HL-60 (cell line): ENCODE data around the gene MUC22.

Source experiments
- DNase-seq, 2 experiments: peaks; one replicate each; pipeline ENCODE4 v3.0.0-alpha.2; 2010 to 2020; ENCODE audit warnings: low read depth in 1 of 2, low spot score in 1 of 2
- H3K27ac ChIP-seq: fragments of 250-450 bp; sonication (Bioruptor Pico); replicated peaks from 2 replicates; pipeline ENCODE4 v1.5.1; 2020; ENCODE audit warnings: mild to moderate bottlenecking, moderate library complexity
- H3K27me3 ChIP-seq: fragments of 250-450 bp; sonication (Bioruptor Pico); 2 replicates; pipeline ENCODE4 v1.5.1; 2021; ENCODE audit warnings: mild to moderate bottlenecking, moderate library complexity; ENCODE audit not compliant: insufficient read depth, poor library complexity, severe bottlenecking
- H3K4me3 ChIP-seq: replicated peaks from 2 replicates; pipeline ENCODE4 v1.5.1; 2011; ENCODE audit warnings: mild to moderate bottlenecking, control low read depth, low read length; ENCODE audit not compliant: insufficient read depth
- CTCF ChIP-seq: IDR thresholded peaks from one replicate; pipeline ENCODE4 v1.5.1; 2011; ENCODE audit warnings: low read length, control low read depth, inconsistent platforms; ENCODE audit not compliant: insufficient read depth
- GABPA ChIP-seq: IDR thresholded peaks from 2 replicates; pipeline ENCODE4 v1.6.1; 2012; ENCODE audit warnings: low read depth
- POLR2AphosphoS5 ChIP-seq: IDR thresholded peaks from 2 replicates; pipeline ENCODE4 v1.6.1; 2012; ENCODE audit warnings: low read depth
- SPI1 ChIP-seq: IDR thresholded peaks from 2 replicates; pipeline ENCODE4 v1.6.1; 2012; ENCODE audit warnings: low read depth, mild to moderate bottlenecking, borderline replicate concordance
- TF ChIP-seq, protein P1 (sequence below): IDR thresholded peaks from 2 replicates; pipeline ENCODE4 v1.6.1; 2012; ENCODE audit warnings: low read depth; ENCODE audit not compliant: insufficient replicate concordance

MUC22 gene

DNA sequence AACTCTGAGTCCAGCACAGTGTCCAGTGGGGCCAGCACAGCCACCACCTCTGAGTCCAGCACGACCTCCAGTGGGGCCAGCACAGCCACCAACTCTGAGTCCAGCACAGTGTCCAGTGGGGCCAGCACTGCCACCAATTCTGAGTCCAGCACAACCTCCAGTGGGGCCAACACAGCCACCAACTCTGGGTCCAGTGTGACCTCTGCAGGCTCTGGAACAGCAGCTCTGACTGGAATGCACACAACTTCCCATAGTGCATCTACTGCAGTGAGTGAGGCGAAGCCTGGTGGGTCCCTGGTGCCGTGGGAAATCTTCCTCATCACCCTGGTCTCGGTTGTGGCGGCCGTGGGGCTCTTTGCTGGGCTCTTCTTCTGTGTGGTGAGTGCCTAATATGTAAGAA lies 23.0 kb upstream of the MUC22 start:
- DNase-seq = no peak
- H3K27ac ChIP-seq = no peak overlapping the region
- TF ChIP-seq, protein P1, sequence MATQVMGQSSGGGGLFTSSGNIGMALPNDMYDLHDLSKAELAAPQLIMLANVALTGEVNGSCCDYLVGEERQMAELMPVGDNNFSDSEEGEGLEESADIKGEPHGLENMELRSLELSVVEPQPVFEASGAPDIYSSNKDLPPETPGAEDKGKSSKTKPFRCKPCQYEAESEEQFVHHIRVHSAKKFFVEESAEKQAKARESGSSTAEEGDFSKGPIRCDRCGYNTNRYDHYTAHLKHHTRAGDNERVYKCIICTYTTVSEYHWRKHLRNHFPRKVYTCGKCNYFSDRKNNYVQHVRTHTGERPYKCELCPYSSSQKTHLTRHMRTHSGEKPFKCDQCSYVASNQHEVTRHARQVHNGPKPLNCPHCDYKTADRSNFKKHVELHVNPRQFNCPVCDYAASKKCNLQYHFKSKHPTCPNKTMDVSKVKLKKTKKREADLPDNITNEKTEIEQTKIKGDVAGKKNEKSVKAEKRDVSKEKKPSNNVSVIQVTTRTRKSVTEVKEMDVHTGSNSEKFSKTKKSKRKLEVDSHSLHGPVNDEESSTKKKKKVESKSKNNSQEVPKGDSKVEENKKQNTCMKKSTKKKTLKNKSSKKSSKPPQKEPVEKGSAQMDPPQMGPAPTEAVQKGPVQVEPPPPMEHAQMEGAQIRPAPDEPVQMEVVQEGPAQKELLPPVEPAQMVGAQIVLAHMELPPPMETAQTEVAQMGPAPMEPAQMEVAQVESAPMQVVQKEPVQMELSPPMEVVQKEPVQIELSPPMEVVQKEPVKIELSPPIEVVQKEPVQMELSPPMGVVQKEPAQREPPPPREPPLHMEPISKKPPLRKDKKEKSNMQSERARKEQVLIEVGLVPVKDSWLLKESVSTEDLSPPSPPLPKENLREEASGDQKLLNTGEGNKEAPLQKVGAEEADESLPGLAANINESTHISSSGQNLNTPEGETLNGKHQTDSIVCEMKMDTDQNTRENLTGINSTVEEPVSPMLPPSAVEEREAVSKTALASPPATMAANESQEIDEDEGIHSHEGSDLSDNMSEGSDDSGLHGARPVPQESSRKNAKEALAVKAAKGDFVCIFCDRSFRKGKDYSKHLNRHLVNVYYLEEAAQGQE = no peak
- no peak overlapping the region for H3K4me3 ChIP-seq
- H3K27me3 ChIP-seq = no peaks in the 10 kb centered on the region

DNA sequence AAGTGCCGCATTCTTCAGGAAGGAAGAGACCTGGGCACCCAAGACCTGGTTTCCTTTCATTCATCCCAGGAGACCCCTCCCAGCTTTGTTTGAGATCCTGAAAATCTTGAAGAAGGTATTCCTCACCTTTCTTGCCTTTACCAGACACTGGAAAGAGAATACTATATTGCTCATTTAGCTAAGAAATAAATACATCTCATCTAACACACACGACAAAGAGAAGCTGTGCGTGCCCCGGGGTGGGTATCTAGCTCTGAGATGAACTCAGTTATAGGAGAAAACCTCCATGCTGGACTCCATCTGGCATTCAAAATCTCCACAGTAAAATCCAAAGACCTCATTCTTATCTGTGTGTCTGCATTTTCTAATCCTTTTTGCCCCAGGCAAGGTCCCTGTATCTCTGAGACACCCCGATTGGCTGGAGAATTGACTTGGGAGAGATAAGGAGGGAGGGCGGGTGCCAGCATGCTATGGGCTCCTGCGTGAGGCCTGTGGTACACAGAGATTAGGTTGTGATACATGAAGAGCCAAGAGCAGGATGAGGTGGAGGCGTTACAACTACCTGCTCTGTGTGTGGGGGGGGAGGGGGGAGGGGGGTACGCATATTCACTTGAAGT lies 22.0 kb upstream of the MUC22 start:
- H3K4me3 ChIP-seq = no peak overlapping the region
- no peak for DNase-seq
- no peak overlapping the region for H3K27ac ChIP-seq
- no peaks in the 10 kb centered on the region for H3K27me3 ChIP-seq
- TF ChIP-seq CTCF (no peak), POLR2AphosphoS5 (no peak)
- TF ChIP-seq, protein P1 = no peak

- Histone ChIP-seq H3K4me3 (no peak overlapping the region), H3K27ac (no peak overlapping the region), H3K27me3 (no peaks in the 10 kb centered on the region)
- DNase-seq = no peak
- TF ChIP-seq POLR2AphosphoS5 = no peak
- TF ChIP-seq, protein P1 = no peak
- no peak for TF ChIP-seq GABPA
- TF ChIP-seq CTCF = no peak
- no peak for TF ChIP-seq SPI1
These were observed 19.7 kb upstream of the MUC22 start for GRCh38 chr6:30990422-30991086.
